Neural progenitor cell (in vitro differentiated cells): ENCODE data around the gene MIR17HG. TPM values are rescaled to one million over a fixed set of nuclear protein-coding genes. Genes with fewer than 3 reads are reported as not detected.

Experiments
- DNase-seq: peaks from one replicate; pipeline ENCODE4 v3.0.0-alpha.2; 2016; ENCODE audit warnings: low spot score
- H2AFZ ChIP-seq: fragments of 200-600 bp; sonication (generic); replicated peaks from 2 replicates; pipeline ENCODE4 v1.6.1; 2016; ENCODE audit warnings: antibody characterized with exemption
- H3F3A ChIP-seq: fragments of 200-600 bp; sonication (generic); 2 replicates; pipeline ENCODE4 v1.6.1; 2016; ENCODE audit warnings: antibody characterized with exemption, low read depth
- H3K27ac ChIP-seq: fragments of 200-600 bp; sonication (generic); 2 replicates; pipeline ENCODE4 v1.5.1; 2016; ENCODE audit warnings: mild to moderate bottlenecking
- H3K27me3 ChIP-seq: fragments of 200-600 bp; sonication (generic); 2 replicates; pipeline ENCODE4 v1.6.1; 2016; ENCODE audit warnings: mild to moderate bottlenecking, moderate library complexity
- H3K36me3 ChIP-seq: fragments of 200-600 bp; sonication (generic); 2 replicates; pipeline ENCODE4 v1.5.1; 2016
- H3K4me1 ChIP-seq: fragments of 200-600 bp; sonication (generic); 2 replicates; pipeline ENCODE4 v1.6.1; 2016; ENCODE audit warnings: mixed run types
- H3K4me2 ChIP-seq: fragments of 200-600 bp; sonication (generic); 2 replicates; pipeline ENCODE4 v1.6.1; 2016
- H3K4me3 ChIP-seq: fragments of 200-600 bp; sonication (generic); 2 replicates; pipeline ENCODE4 v1.5.1; 2016
- H3K79me2 ChIP-seq: fragments of 200-600 bp; sonication (generic); 2 replicates; pipeline ENCODE4 v1.6.1; 2016; ENCODE audit warnings: low read depth
- H3K9ac ChIP-seq: fragments of 200-600 bp; sonication (generic); 2 replicates; pipeline ENCODE4 v1.6.1; 2016
- H3K9me3 ChIP-seq: fragments of 200-600 bp; sonication (generic); 2 replicates; pipeline ENCODE4 v1.5.1; 2016; ENCODE audit warnings: low read depth
- H4K20me1 ChIP-seq: fragments of 200-600 bp; sonication (generic); 2 replicates; pipeline ENCODE4 v1.6.1; 2016; ENCODE audit warnings: low read depth
- H3K27ac Mint-ChIP-seq: 3 replicates; pipeline ENCODE4 v1.8.0; 2021; ENCODE audit warnings: mixed read lengths
- H3K27me3 Mint-ChIP-seq: 2 replicates; pipeline ENCODE4 v1.8.0; 2022; ENCODE audit warnings: low read depth, mild to moderate bottlenecking, inconsistent platforms, moderate library complexity, mixed read lengths; ENCODE audit not compliant: insufficient read depth
- H3K36me3 Mint-ChIP-seq: 3 replicates; pipeline ENCODE4 v1.8.0; 2021; ENCODE audit warnings: mixed read lengths
- H3K4me1 Mint-ChIP-seq: 3 replicates; pipeline ENCODE4 v1.8.0; 2021; ENCODE audit warnings: mixed read lengths
- H3K4me3 Mint-ChIP-seq: 3 replicates; pipeline ENCODE4 v1.8.0; 2021; ENCODE audit warnings: mild to moderate bottlenecking, moderate library complexity, mixed read lengths
- H3K9me3 Mint-ChIP-seq: 3 replicates; pipeline ENCODE4 v1.8.0; 2020; ENCODE audit warnings: mixed read lengths
- CTCF ChIP-seq: fragments of 200-600 bp; sonication (generic); IDR thresholded peaks from 2 replicates; pipeline ENCODE4 v1.5.1; 2017; ENCODE audit warnings: antibody characterized with exemption, mild to moderate bottlenecking
- EZH2 ChIP-seq: fragments of 200-600 bp; sonication (generic); IDR thresholded peaks from 2 replicates; pipeline ENCODE4 v1.6.1; 2017; ENCODE audit warnings: antibody characterized with exemption, mild to moderate bottlenecking, moderate library complexity
- EZH2phosphoT487 ChIP-seq: fragments of 200-600 bp; sonication (generic); IDR thresholded peaks from 2 replicates; pipeline ENCODE4 v1.6.1; 2017; ENCODE audit warnings: antibody characterized with exemption
- total RNA-seq: library from RNA; depleted of rRNA; stranded (reverse); fragments of >200 nt; gene quantifications from 2 replicates; pipeline ENCODE4 v1.2.3, GENCODE V29; 2015; ENCODE audit warnings: low replicate concordance

MIR17HG gene
- total RNA-seq, 1 donor from 2014 or later, result 69.7 TPM

- H3F3A ChIP-seq, result no peaks in the 10 kb centered on the region
- H3K9ac ChIP-seq, result no peak overlapping the region
- H3K27ac ChIP-seq, result no peak overlapping the region
- no peak for DNase-seq
- H3K4me3 ChIP-seq, result no peak overlapping the region
- H3K79me2 ChIP-seq, result no peaks in the 10 kb centered on the region
- no peak overlapping the region for H3K27ac Mint-ChIP-seq
- no peaks in the 10 kb centered on the region for H4K20me1 ChIP-seq
- H3K9me3 ChIP-seq, result no peaks in the 10 kb centered on the region
- H2AFZ ChIP-seq, result no peak overlapping the region
- TF ChIP-seq EZH2phosphoT487 (no peak), CTCF (no peak), EZH2 (no peak)
- no peaks in the 10 kb centered on the region for H3K36me3 ChIP-seq
- no peaks in the 10 kb centered on the region for H3K4me1 ChIP-seq
- H3K36me3 Mint-ChIP-seq, result no peaks in the 10 kb centered on the region
- no peaks in the 10 kb centered on the region for H3K27me3 Mint-ChIP-seq
- no peak overlapping the region for H3K4me3 Mint-ChIP-seq
- peaks cover 38% of the 10 kb centered on the region for H3K27me3 ChIP-seq
- no peaks in the 10 kb centered on the region for H3K4me1 Mint-ChIP-seq
- H3K4me2 ChIP-seq, result no peak overlapping the region
- H3K9me3 Mint-ChIP-seq, result no peaks in the 10 kb centered on the region
Measured at GRCh38 chr13:91389186-91389585, 41.7 kb downstream of the MIR17HG start.

- no peak overlapping the region for H2AFZ ChIP-seq
- H3K36me3 ChIP-seq, result no peaks in the 10 kb centered on the region
- DNase-seq, result no peak
- no peak overlapping the region for H3K27ac ChIP-seq
- H3K9me3 ChIP-seq, result no peaks in the 10 kb centered on the region
- no peaks in the 10 kb centered on the region for H3K4me1 ChIP-seq
- Mint-ChIP-seq H3K4me3 (no peak overlapping the region), H3K4me1 (peaks cover 5% of the 10 kb centered on the region), H3K36me3 (no peaks in the 10 kb centered on the region), H3K9me3 (no peaks in the 10 kb centered on the region), H3K27ac (no peak overlapping the region), H3K27me3 (peaks cover 22% of the 10 kb centered on the region)
- H3K9ac ChIP-seq, result no peak overlapping the region
- peaks cover 16% of the 10 kb centered on the region for H4K20me1 ChIP-seq
- H3K27me3 ChIP-seq, result peaks cover 99% of the 10 kb centered on the region
- H3F3A ChIP-seq, result no peaks in the 10 kb centered on the region
- no peak overlapping the region for H3K4me2 ChIP-seq
- no peaks in the 10 kb centered on the region for H3K79me2 ChIP-seq
- H3K4me3 ChIP-seq, result no peak overlapping the region
- TF ChIP-seq EZH2phosphoT487, result no peak
- no peak for TF ChIP-seq CTCF
- no peak for TF ChIP-seq EZH2
Measured at GRCh38 chr13:91397595-91397994, 50.1 kb downstream of the MIR17HG start.

- Histone ChIP-seq H3K36me3 (no peaks in the 10 kb centered on the region), H3K9ac (no peak within 1 kb of the TSS), H3K79me2 (no peaks in the 10 kb centered on the region), H2AFZ (peak within 1 kb of the TSS; percentile 74), H3F3A (no peaks in the 10 kb centered on the region), H3K9me3 (no peaks in the 10 kb centered on the region), H3K4me2 (peak within 1 kb of the TSS; percentile 90), H4K20me1 (peaks cover 16% of the 10 kb centered on the region), H3K27ac (no peak within 1 kb of the TSS), H3K4me1 (no peaks in the 10 kb centered on the region), H3K27me3 (peaks cover 99% of the 10 kb centered on the region), H3K4me3 (peak within 1 kb of the TSS; percentile 62)
- peaks cover 5% of the 10 kb centered on the region for H3K4me1 Mint-ChIP-seq
- H3K36me3 Mint-ChIP-seq, result no peaks in the 10 kb centered on the region
- H3K27me3 Mint-ChIP-seq, result peaks cover 27% of the 10 kb centered on the region
- peak; percentile 88 for DNase-seq
- H3K27ac Mint-ChIP-seq, result no peak within 1 kb of the TSS
- TF ChIP-seq EZH2phosphoT487 (no peak), EZH2 (peak; percentile 84)
- peak within 1 kb of the TSS; percentile 86 for H3K4me3 Mint-ChIP-seq
- H3K9me3 Mint-ChIP-seq, result no peaks in the 10 kb centered on the region
Measured at GRCh38 chr13:91398413-91399188, 51.1 kb downstream of the MIR17HG start, which contains the start of gene GPC5. TSS of gene GPC5 (plus strand) at chr13:91398621.
